NCI-H2171 (cell line): ENCODE measurements around the gene SEMA3A.

Experiments used
- DNase-seq: peaks from one replicate; lab custom pipeline; 2025; lab: John Stamatoyannopoulos, UW

The SEMA3A gene

DNA sequence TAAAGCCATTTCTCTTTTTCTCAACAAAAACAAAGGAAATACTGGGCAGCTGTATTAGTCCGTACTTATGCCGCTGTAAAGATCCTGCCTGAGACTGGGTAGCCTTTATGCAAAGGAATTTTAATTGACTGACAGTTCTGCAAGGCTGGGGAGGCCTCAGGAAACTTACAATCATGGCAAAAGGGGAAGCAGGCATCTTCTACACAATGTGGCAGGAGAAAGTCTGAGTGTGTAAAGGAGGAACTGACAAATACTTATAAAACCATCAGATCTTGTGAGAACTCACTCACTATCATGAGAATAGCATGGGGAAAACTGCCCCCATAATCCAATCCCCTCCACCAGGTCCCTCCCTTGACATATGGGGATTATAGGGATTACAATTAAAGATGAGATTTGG, 264.3 kb downstream of the SEMA3A start:
- DNase-seq = no peak

DNA sequence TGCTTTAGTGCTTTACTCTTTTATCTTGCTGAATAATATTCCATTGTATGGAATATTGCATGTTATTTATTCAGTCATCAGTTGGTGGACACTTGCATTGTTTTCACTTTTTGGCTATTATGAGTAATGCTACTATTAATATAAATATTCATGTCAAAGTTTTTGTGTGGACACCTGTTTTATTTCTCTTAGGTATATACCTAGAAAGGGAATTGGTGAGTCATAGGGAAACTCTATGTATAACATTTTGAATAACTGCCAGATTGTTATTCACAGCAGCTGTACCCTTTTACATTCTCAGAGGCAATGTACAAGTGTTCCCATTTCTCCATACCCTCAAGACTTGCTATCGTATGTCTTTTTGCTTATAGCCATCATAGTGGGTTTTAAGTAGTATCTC, 268.7 kb downstream of the SEMA3A start:
- DNase-seq = no peak

DNA sequence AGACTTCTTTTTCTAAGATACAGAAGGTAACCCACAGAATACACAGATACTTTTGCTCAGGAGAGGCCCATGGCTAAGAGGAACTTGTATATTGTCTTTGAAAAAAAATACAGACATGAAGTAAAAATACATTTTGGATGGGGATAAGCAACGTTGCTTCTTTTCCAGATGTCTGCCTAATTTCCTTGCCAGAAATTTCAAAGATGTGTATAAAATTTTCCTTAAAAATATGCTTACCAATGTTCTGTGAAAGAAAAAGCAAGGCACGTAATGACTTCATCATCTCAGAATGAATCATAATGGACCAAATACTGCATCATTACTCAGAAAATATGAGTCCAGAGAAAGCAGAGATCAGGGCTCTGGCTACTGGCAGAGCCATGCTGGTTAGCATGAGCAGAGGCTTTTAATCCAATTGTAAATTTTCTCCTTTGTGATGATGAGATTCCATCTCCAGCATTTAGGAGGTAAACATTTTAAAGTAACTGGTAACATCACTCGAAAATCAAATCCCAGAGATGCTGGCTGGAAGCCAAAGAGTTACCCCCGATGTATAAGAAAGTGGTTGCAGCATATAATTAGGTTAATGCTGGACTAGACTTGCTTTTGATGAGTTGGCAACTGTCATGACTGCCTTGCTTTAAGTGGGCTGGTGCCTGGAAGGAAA, 272.5 kb downstream of the SEMA3A start:
- no peak for DNase-seq

DNA sequence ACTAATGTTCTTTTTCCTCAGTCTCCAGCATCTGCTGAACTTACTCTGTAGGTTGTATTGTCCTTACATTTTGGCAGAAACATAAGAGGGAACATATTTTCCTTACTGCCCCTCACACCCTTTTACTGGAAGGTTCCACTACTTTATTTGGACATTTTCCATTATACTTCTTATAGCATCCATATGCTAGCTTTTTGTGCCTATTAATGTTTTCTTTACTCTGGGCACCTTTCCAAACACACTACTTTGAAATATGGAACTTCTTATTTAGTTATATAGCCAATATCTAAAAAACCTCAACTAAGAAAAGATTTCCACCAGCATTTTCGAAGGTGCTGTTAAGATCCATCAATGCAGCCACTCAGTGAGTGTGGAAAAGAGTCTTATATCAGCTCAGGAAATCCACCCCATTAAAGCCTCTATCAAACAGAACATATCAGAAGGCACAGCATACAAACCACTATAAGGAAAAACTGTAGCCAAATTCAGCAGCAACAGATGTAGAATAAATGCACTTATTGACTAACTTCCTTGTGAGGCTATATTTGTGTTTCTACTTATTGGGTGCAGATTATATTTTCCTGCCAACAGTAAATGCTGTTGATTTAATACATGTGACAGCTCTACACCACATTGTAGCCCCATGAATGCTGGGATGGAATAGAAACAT, 273.2 kb downstream of the SEMA3A start:
- no peak for DNase-seq

DNA sequence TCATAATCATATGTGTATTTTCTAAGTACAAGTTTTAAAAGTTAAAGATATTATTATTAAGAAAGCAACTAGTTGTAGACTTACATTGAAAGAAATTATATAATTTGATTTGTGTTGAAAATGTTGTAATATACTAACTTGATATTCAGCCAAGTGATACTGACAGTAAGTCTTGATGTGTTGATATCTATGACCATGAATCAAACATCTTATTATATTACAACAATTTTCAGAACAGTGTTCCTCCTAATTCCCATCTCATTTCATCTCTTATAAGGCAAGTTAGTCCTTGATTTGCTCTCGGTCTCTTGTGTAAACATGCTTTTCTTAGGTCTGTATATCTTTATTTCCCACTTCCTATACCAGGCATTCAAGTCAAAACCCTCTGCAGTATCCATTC, 276.4 kb downstream of the SEMA3A start:
- DNase-seq = no peak

- DNase-seq = no peak
Measured at GRCh38 chr7:83913174-83913573, 281.4 kb downstream of the SEMA3A start.

DNA sequence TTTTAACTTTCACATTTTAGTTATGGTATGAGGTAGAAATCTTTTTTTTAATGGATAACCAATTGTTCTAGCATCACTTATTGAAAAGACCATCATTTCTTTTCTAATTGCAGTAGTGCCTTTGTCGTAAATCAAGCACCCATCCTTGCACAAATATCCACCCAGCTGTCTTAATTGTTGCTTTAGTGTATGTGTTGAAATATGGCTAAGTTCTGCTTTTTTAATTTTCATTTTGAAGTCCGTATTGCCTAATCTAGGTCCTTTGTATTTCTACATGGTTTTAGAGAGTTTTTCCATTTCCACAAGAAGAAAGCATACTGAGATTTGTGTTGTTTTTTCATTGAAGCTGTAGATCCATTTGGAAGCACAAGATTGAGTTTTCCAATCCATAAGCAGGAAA, 286.1 kb downstream of the SEMA3A start:
- no peak for DNase-seq
